IPS DF 19.7 (cell line): ENCODE measurements around the gene PHLDB1.

ENCODE experiments used
- DNase-seq: peaks from one replicate; pipeline ENCODE4 v3.0.0-alpha.2; 2013; ENCODE audit warnings: low read depth, low spot score

The PHLDB1 gene

GRCh38 chr11:118621784-118622375, 14.5 kb downstream of the PHLDB1 start:
- DNase-seq, result no peak

- no peak for DNase-seq
These were observed 15.2 kb downstream of the PHLDB1 start for GRCh38 chr11:118622376-118623268.

- DNase-seq, result no peak
These were observed 15.8 kb downstream of the PHLDB1 start for GRCh38 chr11:118623269-118623655.

GRCh38 chr11:118625036-118625690, 17.7 kb downstream of the PHLDB1 start:
- DNase-seq, result no peak

- no peak for DNase-seq
These were observed 18.6 kb downstream of the PHLDB1 start for GRCh38 chr11:118625976-118626375.

- DNase-seq, result no peak
These were observed 20.2 kb downstream of the PHLDB1 start for GRCh38 chr11:118627566-118627965.

- no peak for DNase-seq
These were observed 20.6 kb downstream of the PHLDB1 start for GRCh38 chr11:118628031-118628430.

GRCh38 chr11:118628432-118628831, 21.0 kb downstream of the PHLDB1 start:
- no peak for DNase-seq

- DNase-seq, result no peak
These were observed 21.6 kb downstream of the PHLDB1 start for GRCh38 chr11:118628861-118629549.

GRCh38 chr11:118629761-118630661, 22.6 kb downstream of the PHLDB1 start:
- DNase-seq, result no peak

GRCh38 chr11:118631142-118631909, 23.9 kb downstream of the PHLDB1 start:
- no peak for DNase-seq

- no peak for DNase-seq
These were observed 25.3 kb downstream of the PHLDB1 start for GRCh38 chr11:118632577-118633318.

GRCh38 chr11:118633319-118633690, 25.9 kb downstream of the PHLDB1 start:
- DNase-seq, result no peak

GRCh38 chr11:118633979-118634378, 26.6 kb downstream of the PHLDB1 start:
- DNase-seq, result no peak

GRCh38 chr11:118634431-118635236, 27.2 kb downstream of the PHLDB1 start:
- peak; percentile 80 for DNase-seq

- no peak for DNase-seq
These were observed 27.8 kb downstream of the PHLDB1 start for GRCh38 chr11:118635237-118635591.

- DNase-seq, result no peak
These were observed 28.2 kb downstream of the PHLDB1 start for GRCh38 chr11:118635642-118636041.

- DNase-seq, result no peak
These were observed 29.3 kb downstream of the PHLDB1 start for GRCh38 chr11:118636569-118637290.
